GM23338 (cell line): Measurements from ENCODE around the gene TLCD4. TPM values are rescaled to one million over a fixed set of nuclear protein-coding genes. Genes with fewer than 3 reads are reported as not detected.

Source experiments
- ATAC-seq: fragments of 200-7000 bp; cut with Tn5 transposase; 3 replicates; pipeline ENCODE4 v1.9.1; 2020
- DNase-seq: peaks from one replicate; pipeline ENCODE4 v3.0.0-alpha.2; 2015; ENCODE audit warnings: low spot score
- H2AFZ ChIP-seq: fragments of 200-600 bp; sonication (generic); 2 replicates; pipeline ENCODE4 v1.8.0; 2016; ENCODE audit warnings: antibody characterized with exemption, mild to moderate bottlenecking, moderate library complexity
- H3F3A ChIP-seq: fragments of 200-600 bp; sonication (generic); replicated peaks from 2 replicates; pipeline ENCODE4 v1.8.0; 2017; ENCODE audit warnings: antibody characterized with exemption, mixed run types, low read depth
- H3K27ac ChIP-seq: fragments of 200-600 bp; sonication (generic); 2 replicates; pipeline ENCODE4 v1.6.1; 2016; ENCODE audit warnings: low read depth
- H3K27me3 ChIP-seq: fragments of 200-600 bp; sonication (generic); 2 replicates; pipeline ENCODE4 v1.8.0; 2016; ENCODE audit warnings: mild to moderate bottlenecking, mixed run types, moderate library complexity; ENCODE audit not compliant: insufficient read depth
- H3K36me3 ChIP-seq: fragments of 200-600 bp; sonication (generic); 2 replicates; pipeline ENCODE4 v1.8.0; 2016; ENCODE audit warnings: mild to moderate bottlenecking; ENCODE audit not compliant: insufficient read depth
- H3K4me1 ChIP-seq: fragments of 200-600 bp; sonication (generic); 2 replicates; pipeline ENCODE4 v1.8.0; 2016; ENCODE audit warnings: mild to moderate bottlenecking, moderate library complexity; ENCODE audit not compliant: insufficient read depth
- H3K4me2 ChIP-seq: fragments of 200-600 bp; sonication (generic); 2 replicates; pipeline ENCODE4 v1.7.1; 2017; ENCODE audit warnings: mixed run types
- H3K4me3 ChIP-seq: fragments of 200-600 bp; sonication (generic); 2 replicates; pipeline ENCODE4 v1.6.1; 2016; ENCODE audit warnings: mixed run types
- H3K79me2 ChIP-seq: fragments of 200-600 bp; sonication (generic); replicated peaks from 2 replicates; pipeline ENCODE4 v1.8.0; 2017; ENCODE audit warnings: mild to moderate bottlenecking; ENCODE audit not compliant: insufficient read depth
- H3K9me2 ChIP-seq: fragments of 200-600 bp; sonication (generic); 2 replicates; pipeline ENCODE4 v1.8.0; 2017; ENCODE audit not compliant: insufficient read depth
- H4K20me1 ChIP-seq: fragments of 200-600 bp; sonication (generic); replicated peaks from 2 replicates; pipeline ENCODE4 v1.8.0; 2017; ENCODE audit warnings: mild to moderate bottlenecking; ENCODE audit not compliant: insufficient read depth
- H3K27ac Mint-ChIP-seq: 2 replicates; pipeline ENCODE4 v1.8.0; 2020; ENCODE audit warnings: inconsistent platforms, mild to moderate bottlenecking, moderate library complexity, mixed read lengths
- H3K27me3 Mint-ChIP-seq: 3 replicates; pipeline ENCODE4 v1.8.0; 2022; ENCODE audit warnings: low read depth, mild to moderate bottlenecking, moderate library complexity, mixed read lengths, inconsistent platforms; ENCODE audit not compliant: insufficient read depth, poor library complexity
- H3K36me3 Mint-ChIP-seq: 3 replicates; pipeline ENCODE4 v1.8.0; 2021; ENCODE audit warnings: low read depth, mild to moderate bottlenecking, inconsistent platforms, moderate library complexity, mixed read lengths
- H3K4me1 Mint-ChIP-seq: 3 replicates; pipeline ENCODE4 v1.8.0; 2020; ENCODE audit warnings: mild to moderate bottlenecking, inconsistent platforms, mixed read lengths
- H3K4me3 Mint-ChIP-seq: 3 replicates; pipeline ENCODE4 v1.8.0; 2021; ENCODE audit warnings: moderate library complexity, mild to moderate bottlenecking, inconsistent platforms, mixed read lengths
- H3K9me3 Mint-ChIP-seq: 3 replicates; pipeline ENCODE4 v1.8.0; 2020; ENCODE audit warnings: moderate library complexity, mild to moderate bottlenecking, inconsistent platforms, mixed read lengths
- CREB1 ChIP-seq: fragments of 250-450 bp; sonication (Bioruptor Pico); IDR thresholded peaks from 2 replicates; pipeline ENCODE4 v1.5.0; 2020; ENCODE audit warnings: low read depth, mild to moderate bottlenecking, moderate library complexity
- EZH2 ChIP-seq: fragments of 200-600 bp; sonication (generic); IDR thresholded peaks from one replicate; pipeline ENCODE4 v1.8.0; 2017; ENCODE audit warnings: antibody characterized with exemption, mild to moderate bottlenecking, low read depth; ENCODE audit not compliant: unreplicated experiment
- JUNB ChIP-seq: IDR thresholded peaks from one replicate; pipeline ENCODE4 v1.6.1; 2016; ENCODE audit warnings: antibody characterized with exemption; ENCODE audit not compliant: unreplicated experiment
- POLR2AphosphoS5 ChIP-seq: IDR thresholded peaks from 2 replicates; pipeline ENCODE4 v1.6.1; 2016; ENCODE audit warnings: antibody characterized with exemption, low read depth
- ZNF114 ChIP-seq: fragments of 250-450 bp; sonication (Bioruptor Pico); IDR thresholded peaks from 2 replicates; pipeline ENCODE4 v1.5.0; 2020; ENCODE audit warnings: mild to moderate bottlenecking, moderate library complexity
- ZNF331 ChIP-seq: fragments of 250-450 bp; sonication (Bioruptor Pico); IDR thresholded peaks from 2 replicates; pipeline ENCODE4 v1.5.0; 2020; ENCODE audit warnings: low read depth, mild to moderate bottlenecking, moderate library complexity
- polyA plus RNA-seq: library from polyadenylated mRNA; unstranded; fragments of >200 nt; fragmentation: Nextera tagmentation; extraction: Ambion mirVana; gene quantifications from 2 replicates; pipeline ENCODE4 v1.2.1, GENCODE V29; 2016
- total RNA-seq: library from RNA; depleted of rRNA; stranded (reverse); fragments of >200 nt; shearing (Covaris generic); gene quantifications from 2 replicates; pipeline ENCODE4 v1.2.3, GENCODE V29; 2014
- TF ChIP-seq, protein P1 (sequence below): fragments of 250-450 bp; sonication (Bioruptor Pico); IDR thresholded peaks from 2 replicates; pipeline ENCODE4 v1.5.0; 2020; ENCODE audit warnings: mild to moderate bottlenecking, moderate library complexity
- TF ChIP-seq, protein P2 (sequence below): IDR thresholded peaks from one replicate; pipeline ENCODE4 v1.6.1; 2018; ENCODE audit warnings: antibody characterized with exemption; ENCODE audit not compliant: unreplicated experiment

Gene TLCD4
- total and polyA plus RNA-seq, 2 experiments from 2014 or later: 3.5 to 4.2 TPM

DNA sequence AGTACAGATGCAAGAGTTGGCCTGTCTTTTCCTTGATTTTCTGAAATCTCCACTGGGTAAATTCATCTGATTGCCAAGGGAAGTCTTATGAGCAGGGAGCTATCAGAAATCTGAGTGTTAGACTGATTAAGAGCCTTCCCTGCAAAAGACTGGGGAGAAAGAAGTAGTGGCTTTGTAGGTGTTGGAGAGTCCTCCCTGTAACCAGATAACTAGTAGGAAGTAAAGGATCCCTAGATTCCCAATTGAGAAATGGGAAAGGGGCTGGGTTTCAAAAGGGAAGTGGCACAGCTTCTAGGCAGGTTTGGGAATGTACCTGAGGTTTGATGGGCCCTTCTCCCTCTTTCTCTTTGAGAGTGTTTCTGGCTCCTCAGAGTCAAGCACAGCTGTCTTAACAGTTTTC lies 2.1 kb downstream of the TLCD4 start (continued):
- TF ChIP-seq, protein P1, sequence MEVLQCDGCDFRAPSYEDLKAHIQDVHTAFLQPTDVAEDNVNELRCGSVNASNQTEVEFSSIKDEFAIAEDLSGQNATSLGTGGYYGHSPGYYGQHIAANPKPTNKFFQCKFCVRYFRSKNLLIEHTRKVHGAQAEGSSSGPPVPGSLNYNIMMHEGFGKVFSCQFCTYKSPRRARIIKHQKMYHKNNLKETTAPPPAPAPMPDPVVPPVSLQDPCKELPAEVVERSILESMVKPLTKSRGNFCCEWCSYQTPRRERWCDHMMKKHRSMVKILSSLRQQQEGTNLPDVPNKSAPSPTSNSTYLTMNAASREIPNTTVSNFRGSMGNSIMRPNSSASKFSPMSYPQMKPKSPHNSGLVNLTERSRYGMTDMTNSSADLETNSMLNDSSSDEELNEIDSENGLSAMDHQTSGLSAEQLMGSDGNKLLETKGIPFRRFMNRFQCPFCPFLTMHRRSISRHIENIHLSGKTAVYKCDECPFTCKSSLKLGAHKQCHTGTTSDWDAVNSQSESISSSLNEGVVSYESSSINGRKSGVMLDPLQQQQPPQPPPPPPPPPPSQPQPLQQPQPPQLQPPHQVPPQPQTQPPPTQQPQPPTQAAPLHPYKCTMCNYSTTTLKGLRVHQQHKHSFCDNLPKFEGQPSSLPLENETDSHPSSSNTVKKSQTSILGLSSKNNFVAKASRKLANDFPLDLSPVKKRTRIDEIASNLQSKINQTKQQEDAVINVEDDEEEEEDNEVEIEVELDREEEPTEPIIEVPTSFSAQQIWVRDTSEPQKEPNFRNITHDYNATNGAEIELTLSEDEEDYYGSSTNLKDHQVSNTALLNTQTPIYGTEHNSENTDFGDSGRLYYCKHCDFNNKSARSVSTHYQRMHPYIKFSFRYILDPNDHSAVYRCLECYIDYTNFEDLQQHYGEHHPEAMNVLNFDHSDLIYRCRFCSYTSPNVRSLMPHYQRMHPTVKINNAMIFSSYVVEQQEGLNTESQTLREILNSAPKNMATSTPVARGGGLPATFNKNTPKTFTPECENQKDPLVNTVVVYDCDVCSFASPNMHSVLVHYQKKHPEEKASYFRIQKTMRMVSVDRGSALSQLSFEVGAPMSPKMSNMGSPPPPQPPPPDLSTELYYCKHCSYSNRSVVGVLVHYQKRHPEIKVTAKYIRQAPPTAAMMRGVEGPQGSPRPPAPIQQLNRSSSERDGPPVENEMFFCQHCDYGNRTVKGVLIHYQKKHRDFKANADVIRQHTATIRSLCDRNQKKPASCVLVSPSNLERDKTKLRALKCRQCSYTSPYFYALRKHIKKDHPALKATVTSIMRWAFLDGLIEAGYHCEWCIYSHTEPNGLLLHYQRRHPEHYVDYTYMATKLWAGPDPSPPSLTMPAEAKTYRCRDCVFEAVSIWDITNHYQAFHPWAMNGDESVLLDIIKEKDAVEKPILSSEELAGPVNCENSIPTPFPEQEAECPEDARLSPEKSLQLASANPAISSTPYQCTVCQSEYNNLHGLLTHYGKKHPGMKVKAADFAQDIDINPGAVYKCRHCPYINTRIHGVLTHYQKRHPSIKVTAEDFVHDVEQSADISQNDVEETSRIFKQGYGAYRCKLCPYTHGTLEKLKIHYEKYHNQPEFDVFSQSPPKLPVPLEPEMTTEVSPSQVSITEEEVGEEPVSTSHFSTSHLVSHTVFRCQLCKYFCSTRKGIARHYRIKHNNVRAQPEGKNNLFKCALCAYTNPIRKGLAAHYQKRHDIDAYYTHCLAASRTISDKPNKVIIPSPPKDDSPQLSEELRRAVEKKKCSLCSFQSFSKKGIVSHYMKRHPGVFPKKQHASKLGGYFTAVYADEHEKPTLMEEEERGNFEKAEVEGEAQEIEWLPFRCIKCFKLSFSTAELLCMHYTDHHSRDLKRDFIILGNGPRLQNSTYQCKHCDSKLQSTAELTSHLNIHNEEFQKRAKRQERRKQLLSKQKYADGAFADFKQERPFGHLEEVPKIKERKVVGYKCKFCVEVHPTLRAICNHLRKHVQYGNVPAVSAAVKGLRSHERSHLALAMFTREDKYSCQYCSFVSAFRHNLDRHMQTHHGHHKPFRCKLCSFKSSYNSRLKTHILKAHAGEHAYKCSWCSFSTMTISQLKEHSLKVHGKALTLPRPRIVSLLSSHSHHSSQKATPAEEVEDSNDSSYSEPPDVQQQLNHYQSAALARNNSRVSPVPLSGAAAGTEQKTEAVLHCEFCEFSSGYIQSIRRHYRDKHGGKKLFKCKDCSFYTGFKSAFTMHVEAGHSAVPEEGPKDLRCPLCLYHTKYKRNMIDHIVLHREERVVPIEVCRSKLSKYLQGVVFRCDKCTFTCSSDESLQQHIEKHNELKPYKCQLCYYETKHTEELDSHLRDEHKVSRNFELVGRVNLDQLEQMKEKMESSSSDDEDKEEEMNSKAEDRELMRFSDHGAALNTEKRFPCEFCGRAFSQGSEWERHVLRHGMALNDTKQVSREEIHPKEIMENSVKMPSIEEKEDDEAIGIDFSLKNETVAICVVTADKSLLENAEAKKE (CRISPR knock-in tag): no peak
- TF ChIP-seq ZNF331 (CRISPR knock-in tag) (no peak), EZH2 (no peak)
- TF ChIP-seq, protein P2, sequence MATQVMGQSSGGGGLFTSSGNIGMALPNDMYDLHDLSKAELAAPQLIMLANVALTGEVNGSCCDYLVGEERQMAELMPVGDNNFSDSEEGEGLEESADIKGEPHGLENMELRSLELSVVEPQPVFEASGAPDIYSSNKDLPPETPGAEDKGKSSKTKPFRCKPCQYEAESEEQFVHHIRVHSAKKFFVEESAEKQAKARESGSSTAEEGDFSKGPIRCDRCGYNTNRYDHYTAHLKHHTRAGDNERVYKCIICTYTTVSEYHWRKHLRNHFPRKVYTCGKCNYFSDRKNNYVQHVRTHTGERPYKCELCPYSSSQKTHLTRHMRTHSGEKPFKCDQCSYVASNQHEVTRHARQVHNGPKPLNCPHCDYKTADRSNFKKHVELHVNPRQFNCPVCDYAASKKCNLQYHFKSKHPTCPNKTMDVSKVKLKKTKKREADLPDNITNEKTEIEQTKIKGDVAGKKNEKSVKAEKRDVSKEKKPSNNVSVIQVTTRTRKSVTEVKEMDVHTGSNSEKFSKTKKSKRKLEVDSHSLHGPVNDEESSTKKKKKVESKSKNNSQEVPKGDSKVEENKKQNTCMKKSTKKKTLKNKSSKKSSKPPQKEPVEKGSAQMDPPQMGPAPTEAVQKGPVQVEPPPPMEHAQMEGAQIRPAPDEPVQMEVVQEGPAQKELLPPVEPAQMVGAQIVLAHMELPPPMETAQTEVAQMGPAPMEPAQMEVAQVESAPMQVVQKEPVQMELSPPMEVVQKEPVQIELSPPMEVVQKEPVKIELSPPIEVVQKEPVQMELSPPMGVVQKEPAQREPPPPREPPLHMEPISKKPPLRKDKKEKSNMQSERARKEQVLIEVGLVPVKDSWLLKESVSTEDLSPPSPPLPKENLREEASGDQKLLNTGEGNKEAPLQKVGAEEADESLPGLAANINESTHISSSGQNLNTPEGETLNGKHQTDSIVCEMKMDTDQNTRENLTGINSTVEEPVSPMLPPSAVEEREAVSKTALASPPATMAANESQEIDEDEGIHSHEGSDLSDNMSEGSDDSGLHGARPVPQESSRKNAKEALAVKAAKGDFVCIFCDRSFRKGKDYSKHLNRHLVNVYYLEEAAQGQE: no peak

DNA sequence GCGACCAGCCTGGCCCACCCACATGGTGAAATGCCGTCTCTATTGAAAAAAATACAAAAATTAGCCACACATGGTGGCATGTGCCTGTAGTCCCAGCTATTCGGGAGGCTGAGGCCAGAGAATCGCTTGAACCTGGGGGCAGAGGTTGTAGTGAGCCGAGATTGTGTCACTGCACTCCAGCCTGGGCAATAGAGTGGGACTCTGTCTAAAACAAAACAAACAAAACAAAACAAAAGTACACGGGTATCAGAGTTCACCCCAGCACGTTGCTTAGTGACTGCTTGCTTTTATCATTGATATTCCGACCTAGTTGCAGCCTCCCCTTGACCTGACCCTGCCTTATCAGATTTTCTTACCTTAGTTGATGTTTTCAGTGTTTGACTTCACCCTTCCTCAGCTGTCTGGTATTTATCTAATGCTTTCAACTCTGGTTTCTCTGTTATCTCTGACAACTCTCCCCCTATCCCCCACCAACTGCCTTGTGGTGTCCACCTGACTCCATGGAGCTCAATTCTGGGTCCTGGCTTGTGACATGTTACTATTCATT lies 5.1 kb downstream of the TLCD4 start:
- Mint-ChIP-seq H3K27me3 (peaks cover 11% of the 10 kb centered on the region), H3K27ac (no peak overlapping the region), H3K4me3 (no peak overlapping the region), H3K36me3 (no peaks in the 10 kb centered on the region), H3K9me3 (no peaks in the 10 kb centered on the region), H3K4me1 (peaks cover 12% of the 10 kb centered on the region)
- H3K4me2 ChIP-seq: no peak overlapping the region
- peaks cover 6% of the 10 kb centered on the region for H3K9me2 ChIP-seq
- peaks cover 11% of the 10 kb centered on the region for H3K4me1 ChIP-seq
- H3K4me3 ChIP-seq: no peak overlapping the region
- H4K20me1 ChIP-seq: no peaks in the 10 kb centered on the region; the same call in 1 of the 2 replicates
- DNase-seq (no peak), ATAC-seq (no peak)
- H3K79me2 ChIP-seq: peaks cover 6% of the 10 kb centered on the region; the same call in 1 of the 2 replicates
- H3K27me3 ChIP-seq: peaks cover 15% of the 10 kb centered on the region
- H3K27ac ChIP-seq: no peak overlapping the region
- H3K36me3 ChIP-seq: no peaks in the 10 kb centered on the region
- no peak overlapping the region for H2AFZ ChIP-seq
- no peaks in the 10 kb centered on the region for H3F3A ChIP-seq
- no peak for TF ChIP-seq ZNF114 (CRISPR knock-in tag)
- TF ChIP-seq, protein P2: no peak
- no peak for TF ChIP-seq JUNB
- no peak for TF ChIP-seq POLR2AphosphoS5
- no peak for TF ChIP-seq CREB1 (CRISPR knock-in tag)
